NCI-H2171 treated with DMSO at 0.1 percent for 48 hours (cell line): ENCODE data around the gene NMUR2.

Experiments used
- DNase-seq: peaks from one replicate; lab custom pipeline; 2025; lab: John Stamatoyannopoulos, UW

The NMUR2 gene

GRCh38 chr5:152369298-152369697, 35.8 kb downstream of the NMUR2 start:
- DNase-seq: no peak

GRCh38 chr5:152367554-152367953, 37.5 kb downstream of the NMUR2 start:
- DNase-seq: no peak

DNA sequence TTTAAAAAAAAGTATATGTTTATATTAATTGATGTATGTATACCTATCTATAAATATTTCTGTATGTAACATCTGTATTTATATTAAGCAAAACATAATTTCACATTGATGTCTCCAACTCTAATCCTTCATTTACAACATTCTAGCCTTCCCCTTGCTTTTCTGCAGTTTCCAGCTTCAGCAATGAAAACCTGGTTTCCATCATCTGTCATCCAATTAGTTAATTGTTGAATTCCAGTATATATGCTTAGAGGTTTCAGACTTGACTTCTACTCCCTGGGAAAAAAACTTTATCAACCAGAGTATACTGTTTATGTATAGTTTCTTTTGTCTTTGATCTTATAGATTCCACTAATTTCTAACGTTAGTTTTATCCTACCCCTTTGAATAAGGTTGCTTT, 38.4 kb downstream of the NMUR2 start:
- no peak for DNase-seq

DNA sequence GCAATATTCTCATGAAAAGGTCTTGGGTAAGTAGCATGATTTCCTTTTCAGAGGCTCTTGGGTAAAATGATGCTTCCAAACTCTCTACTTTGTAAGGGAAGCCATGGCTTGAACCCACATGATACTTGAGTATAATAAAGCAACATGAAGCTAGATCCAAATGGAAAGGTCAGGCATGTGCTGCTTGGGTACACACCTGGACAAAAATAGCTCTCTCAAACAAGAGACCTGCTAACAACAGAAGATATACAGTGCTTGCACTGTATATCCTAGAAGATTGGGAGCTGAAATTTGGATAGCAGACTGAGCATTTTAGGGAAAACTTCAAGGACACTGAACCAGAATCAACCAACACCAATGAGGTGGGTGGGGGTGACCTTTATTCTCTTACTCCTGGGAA, 40.2 kb downstream of the NMUR2 start:
- DNase-seq: no peak

DNA sequence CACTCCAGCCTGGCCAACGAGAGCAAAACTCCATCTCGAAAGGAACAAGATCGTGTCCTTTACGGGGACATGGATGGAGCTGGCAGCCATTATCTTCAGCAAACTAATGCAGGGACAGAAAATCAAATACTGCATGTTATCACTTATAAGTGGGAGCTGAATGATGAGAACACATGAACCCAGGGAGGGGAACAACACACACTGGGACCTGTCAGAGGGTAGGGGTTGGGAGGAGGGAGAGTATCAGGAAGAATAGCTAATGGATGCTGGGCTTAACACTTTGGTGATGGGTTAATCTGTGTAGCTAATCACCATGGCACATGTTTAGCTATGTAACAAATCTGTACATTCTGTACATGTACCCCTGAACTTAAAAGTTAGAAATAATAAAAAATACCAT, 40.9 kb downstream of the NMUR2 start:
- no peak for DNase-seq

DNA sequence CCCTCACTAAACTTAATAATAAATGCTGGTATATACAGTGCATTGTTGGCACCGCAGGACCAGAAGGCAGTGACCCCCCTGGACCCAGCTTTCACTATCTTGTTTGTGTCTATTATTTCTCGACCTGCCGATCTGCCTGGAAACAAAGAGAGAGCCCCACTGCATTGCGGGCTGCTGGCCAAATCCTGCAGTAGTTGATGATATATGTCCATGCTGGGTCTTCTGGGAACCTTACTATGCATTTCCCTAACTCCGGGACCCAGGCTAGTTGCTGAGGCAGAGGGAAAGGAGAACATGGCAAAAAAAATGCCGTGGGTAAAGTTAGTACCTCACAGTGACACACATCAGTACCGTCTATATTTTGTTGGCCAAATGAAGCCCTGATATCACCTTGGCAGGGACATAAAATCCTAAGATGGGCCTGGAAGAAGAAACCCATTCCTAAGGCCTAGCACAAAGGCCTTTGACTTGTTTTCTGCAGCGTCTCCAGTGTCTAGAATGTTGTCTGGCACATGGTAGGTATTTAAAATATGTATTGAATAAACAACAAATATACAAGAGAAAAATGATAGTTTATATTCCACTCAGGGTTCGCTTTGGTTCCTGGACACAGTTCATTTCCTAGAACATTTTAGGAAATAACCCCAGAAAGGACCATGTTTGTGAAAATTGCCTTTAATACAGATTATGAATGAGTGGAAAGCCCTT, 46.1 kb downstream of the NMUR2 start:
- DNase-seq: no peak

DNA sequence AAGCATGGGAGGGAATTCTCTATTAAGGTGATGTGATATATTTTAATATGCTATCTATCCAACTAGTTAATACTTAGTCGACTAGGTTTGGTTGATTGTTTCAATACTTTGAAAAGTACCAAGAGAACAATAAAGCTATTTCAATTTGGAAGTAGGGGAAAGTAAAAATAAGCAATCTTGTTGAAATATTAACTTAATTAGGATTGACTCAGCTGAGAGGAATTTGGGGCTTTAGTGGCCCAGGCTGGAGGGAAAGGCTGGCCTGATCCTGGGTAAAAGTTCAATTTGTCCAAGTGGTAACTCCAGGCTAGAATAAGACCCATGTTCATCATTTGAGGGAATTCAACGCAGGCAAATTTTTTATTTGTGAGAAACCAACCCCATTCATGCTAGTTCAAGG, 48.6 kb downstream of the NMUR2 start:
- no peak for DNase-seq

DNA sequence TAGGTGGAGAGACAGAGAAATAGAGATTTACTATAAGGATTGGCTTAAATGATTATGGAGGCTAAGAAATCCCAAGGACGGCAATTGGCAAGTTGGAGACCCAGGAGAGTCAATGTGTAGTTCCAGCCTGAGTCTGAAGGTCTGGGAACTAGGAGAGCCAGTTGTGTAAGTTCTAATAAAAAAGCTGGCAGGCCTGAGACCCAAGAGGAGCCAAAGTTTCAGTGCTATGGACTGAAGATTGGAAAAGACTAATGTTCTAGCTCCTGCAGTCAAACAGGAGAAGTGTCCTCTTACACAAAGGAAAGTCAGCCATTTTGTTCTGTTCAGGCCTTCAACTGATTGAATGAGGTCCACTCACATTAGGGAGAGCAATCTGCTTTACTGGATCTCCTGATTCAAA, 50.0 kb downstream of the NMUR2 start:
- DNase-seq: no peak

- no peak for DNase-seq
These were observed 52.1 kb downstream of the NMUR2 start for GRCh38 chr5:152353001-152353400.

- DNase-seq: peak; percentile 14
These were observed 55.2 kb downstream of the NMUR2 start for GRCh38 chr5:152349683-152350526.
